ENCODE measurements around the gene TMEM144.

TMEM144 gene

GRCh38 chr4:158280856-158281255, 70.6 kb downstream of the TMEM144 start:
- CTCF ChIA-PET = interaction anchor here (1.1 kb wide), 1 partner anchor 345 kb away, joined by 3 read pairs; no protein-coding TSS in a partner anchor
- no peak overlapping the region for H3K4me3 ChIP-seq (ENCODE audit: low read depth, low read length)
- POLR2A ChIA-PET = no interaction called here
- TF ChIP-seq CTCF (IDR thresholded peaks at IDR 0.05; ENCODE audit: insufficient read depth, low read length, missing control alignments) = no peak
- DNase-seq (ENCODE audit: low read depth, low spot score) = no peak

GRCh38 chr4:158282252-158282651, 72.0 kb downstream of the TMEM144 start:
- TF ChIP-seq CTCF (IDR thresholded peaks at IDR 0.05; ENCODE audit: insufficient read depth, low read length, missing control alignments) = no peak
- POLR2A ChIA-PET = no interaction called here
- DNase-seq (ENCODE audit: low read depth, low spot score) = no peak
- H3K4me3 ChIP-seq (ENCODE audit: low read depth, low read length) = no peak overlapping the region
- CTCF ChIA-PET = interaction anchor here (0.7 to 1.6 kb wide), 3 partner anchors 14 to 28 kb away, joined by 3 read pairs; no protein-coding TSS in a partner anchor

GRCh38 chr4:158285429-158286216, 75.3 kb downstream of the TMEM144 start:
- CTCF ChIA-PET = no interaction called here
- no peak for DNase-seq (ENCODE audit: low read depth, low spot score)

GRCh38 chr4:158290912-158291311, 80.6 kb downstream of the TMEM144 start:
- no peak overlapping the region for H3K4me3 ChIP-seq (ENCODE audit: low read depth, low read length)
- DNase-seq (ENCODE audit: low read depth, low spot score) = no peak
- POLR2A ChIA-PET = no interaction called here
- no peak for TF ChIP-seq CTCF (IDR thresholded peaks at IDR 0.05; ENCODE audit: insufficient read depth, low read length, missing control alignments)
- CTCF ChIA-PET = interaction anchor here (1.1 kb wide), 1 partner anchor 35 kb away, joined by 4 read pairs; no protein-coding TSS in a partner anchor

More at GRCh38 chr4:158285429-158286216, 75.3 kb downstream of the TMEM144 start:
- POLR2A ChIA-PET = no interaction called here
- no peak for TF ChIP-seq CTCF (IDR thresholded peaks at IDR 0.05; ENCODE audit: insufficient read depth, low read length, missing control alignments)
- H3K4me3 ChIP-seq (ENCODE audit: low read depth, low read length) = no peak overlapping the region

GRCh38 chr4:158291334-158292055, 81.2 kb downstream of the TMEM144 start:
- POLR2A ChIA-PET = no interaction called here

More at GRCh38 chr4:158291334-158292055, 81.2 kb downstream of the TMEM144 start:
- CTCF ChIA-PET = interaction anchor here (1.0 to 1.1 kb wide), 2 partner anchors 10 to 36 kb away, joined by 3 to 4 read pairs; no protein-coding TSS in a partner anchor
- DNase-seq (ENCODE audit: low read depth, low spot score) = no peak
- TF ChIP-seq CTCF (IDR thresholded peaks at IDR 0.05; ENCODE audit: insufficient read depth, low read length, missing control alignments) = no peak
- no peak overlapping the region for H3K4me3 ChIP-seq (ENCODE audit: low read depth, low read length)

Data from AG04449 (cell line).